ENCODE results near the gene CD79A.

CD79A gene

DNA sequence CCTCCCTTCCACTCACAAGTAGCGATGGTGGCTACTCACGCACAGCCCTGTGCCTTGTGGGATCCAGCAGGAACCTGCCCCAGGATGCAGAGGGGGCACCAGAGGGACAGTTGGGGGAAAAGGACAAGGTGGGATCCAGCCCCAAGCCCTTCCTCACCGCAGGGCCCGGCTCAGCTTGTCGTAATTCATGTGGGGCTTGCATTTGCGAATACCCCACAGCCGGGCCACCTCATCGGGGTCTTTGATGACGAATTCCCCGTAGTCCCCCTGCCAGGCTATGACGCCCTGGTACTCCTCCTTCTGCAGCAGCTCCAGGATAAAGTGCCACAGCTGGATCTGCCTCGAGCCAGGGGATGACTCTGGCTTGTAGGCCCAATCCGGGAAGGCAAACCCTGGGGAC is 32.6 kb downstream of the CD79A start:
- Histone ChIP-seq H2AFZ (no peak overlapping the region), H3K4me2 (ENCODE audit: low read length) (no peak overlapping the region), H3K4me1 (peaks cover 27% of the 10 kb centered on the region), H3K9ac (no peak overlapping the region), H3K36me3 (ENCODE audit: control insufficient read depth, insufficient read depth, low read length) (no peaks in the 10 kb centered on the region), H3K27ac (no peak overlapping the region), H3K27me3 (ENCODE audit: control insufficient read depth, insufficient read depth, low read length) (peaks cover 5% of the 10 kb centered on the region), H3K4me3 (ENCODE audit: low read depth, low read length) (no peak overlapping the region), H3K9me3 (ENCODE audit: control insufficient read depth, low read length) (no peaks in the 10 kb centered on the region), H3K79me2 (peaks cover 4% of the 10 kb centered on the region)
- TF ChIP-seq, protein P1, sequence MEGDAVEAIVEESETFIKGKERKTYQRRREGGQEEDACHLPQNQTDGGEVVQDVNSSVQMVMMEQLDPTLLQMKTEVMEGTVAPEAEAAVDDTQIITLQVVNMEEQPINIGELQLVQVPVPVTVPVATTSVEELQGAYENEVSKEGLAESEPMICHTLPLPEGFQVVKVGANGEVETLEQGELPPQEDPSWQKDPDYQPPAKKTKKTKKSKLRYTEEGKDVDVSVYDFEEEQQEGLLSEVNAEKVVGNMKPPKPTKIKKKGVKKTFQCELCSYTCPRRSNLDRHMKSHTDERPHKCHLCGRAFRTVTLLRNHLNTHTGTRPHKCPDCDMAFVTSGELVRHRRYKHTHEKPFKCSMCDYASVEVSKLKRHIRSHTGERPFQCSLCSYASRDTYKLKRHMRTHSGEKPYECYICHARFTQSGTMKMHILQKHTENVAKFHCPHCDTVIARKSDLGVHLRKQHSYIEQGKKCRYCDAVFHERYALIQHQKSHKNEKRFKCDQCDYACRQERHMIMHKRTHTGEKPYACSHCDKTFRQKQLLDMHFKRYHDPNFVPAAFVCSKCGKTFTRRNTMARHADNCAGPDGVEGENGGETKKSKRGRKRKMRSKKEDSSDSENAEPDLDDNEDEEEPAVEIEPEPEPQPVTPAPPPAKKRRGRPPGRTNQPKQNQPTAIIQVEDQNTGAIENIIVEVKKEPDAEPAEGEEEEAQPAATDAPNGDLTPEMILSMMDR (IDR thresholded peaks at IDR 0.05), result no peak

DNA sequence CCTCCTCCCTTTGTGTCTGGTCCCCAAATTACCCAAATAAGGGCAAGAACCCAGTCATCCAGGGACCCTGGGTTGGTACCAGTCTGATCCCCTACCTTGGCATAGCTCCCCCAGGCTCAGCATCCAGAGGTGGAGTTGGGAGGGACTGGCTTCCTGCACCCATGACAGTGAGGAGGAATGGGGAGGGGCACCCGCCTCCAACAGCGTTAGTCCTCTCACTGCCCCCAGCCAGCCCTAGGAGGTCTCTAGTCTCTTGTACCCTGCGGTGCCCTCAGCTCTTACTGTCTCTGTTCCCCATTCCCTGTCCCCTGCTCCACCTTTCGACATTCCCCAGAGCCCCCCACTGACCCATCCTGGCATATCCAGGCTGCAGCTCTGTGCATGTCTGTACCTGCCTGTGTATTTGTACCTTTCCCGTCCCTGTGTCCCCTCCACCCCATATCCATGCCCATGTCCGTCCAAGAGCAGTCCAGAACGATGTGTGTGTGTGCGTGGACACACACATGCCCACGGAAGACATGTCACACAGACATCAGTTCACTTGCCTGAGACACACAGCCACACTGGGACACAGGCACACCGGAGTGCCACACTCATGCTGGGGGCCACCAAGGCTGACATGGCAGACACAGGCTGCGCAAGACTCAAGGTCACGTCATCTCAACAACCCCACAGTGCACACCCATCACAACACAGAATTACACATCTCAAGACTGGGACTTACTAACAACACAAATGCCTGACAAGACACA is 33.3 kb downstream of the CD79A start:
- H3K4me1 ChIP-seq, result peaks cover 23% of the 10 kb centered on the region
- TF ChIP-seq, protein P1 (IDR thresholded peaks at IDR 0.05), result no peak
- no peak overlapping the region for H3K9ac ChIP-seq
- no peaks in the 10 kb centered on the region for H3K36me3 ChIP-seq (ENCODE audit: control insufficient read depth, insufficient read depth, low read length)
- H3K79me2 ChIP-seq, result peaks cover 7% of the 10 kb centered on the region
- no peak overlapping the region for H2AFZ ChIP-seq
- H3K4me2 ChIP-seq (ENCODE audit: low read length), result no peak overlapping the region
- H3K4me3 ChIP-seq (ENCODE audit: low read depth, low read length), result no peak overlapping the region
- peaks cover 5% of the 10 kb centered on the region for H3K27me3 ChIP-seq (ENCODE audit: control insufficient read depth, insufficient read depth, low read length)
- H3K27ac ChIP-seq, result no peak overlapping the region
- H3K9me3 ChIP-seq (ENCODE audit: control insufficient read depth, low read length), result no peaks in the 10 kb centered on the region

DNA sequence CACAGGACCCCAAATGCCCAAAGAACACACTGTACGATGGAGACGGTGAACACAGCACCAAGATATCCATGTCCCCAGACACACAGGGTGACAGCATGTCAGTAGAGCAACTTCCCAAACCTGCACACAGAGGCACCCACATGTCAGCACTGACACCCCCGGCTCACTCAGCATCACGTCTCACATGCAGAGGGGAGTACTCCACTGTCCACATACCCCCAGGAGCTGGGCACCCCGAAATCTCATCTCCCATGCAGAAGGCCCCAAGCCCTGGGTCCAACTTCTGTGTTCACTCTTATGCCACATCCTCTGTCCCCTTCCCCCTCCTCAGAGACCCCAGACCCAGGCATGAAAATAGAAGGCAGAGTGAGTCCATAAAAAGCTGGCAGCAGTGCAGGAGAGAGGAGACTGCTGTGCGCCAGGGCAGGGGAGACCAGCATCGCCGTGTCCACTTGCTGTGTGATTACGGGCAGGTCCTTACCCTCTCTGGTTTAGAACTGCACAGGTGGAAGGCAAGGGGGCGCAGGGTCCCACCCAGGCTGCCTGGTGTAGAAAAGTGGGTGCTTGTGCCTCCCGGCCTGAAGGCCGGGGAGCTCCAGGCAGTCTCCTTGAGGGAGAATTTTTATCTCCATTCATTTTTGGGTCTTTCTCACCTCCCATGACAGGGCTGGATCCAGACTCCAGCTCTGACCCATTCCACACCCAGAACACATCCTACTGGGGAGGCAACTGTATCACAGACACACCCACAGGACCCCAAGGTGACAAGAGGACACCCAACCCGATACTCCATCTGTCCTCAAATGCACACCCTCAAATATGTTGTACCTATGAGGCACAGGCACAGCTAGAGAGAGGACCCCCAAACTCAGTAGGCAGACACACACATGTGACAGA is 34.2 kb downstream of the CD79A start:
- H3K9me3 ChIP-seq (ENCODE audit: control insufficient read depth, low read length), result no peaks in the 10 kb centered on the region
- peaks cover 8% of the 10 kb centered on the region for H3K79me2 ChIP-seq
- no peak overlapping the region for H2AFZ ChIP-seq
- no peak overlapping the region for H3K9ac ChIP-seq
- no peak overlapping the region for H3K4me3 ChIP-seq (ENCODE audit: low read depth, low read length)
- no peak overlapping the region for H3K4me2 ChIP-seq (ENCODE audit: low read length)
- H3K27ac ChIP-seq, result no peak overlapping the region
- TF ChIP-seq, protein P1 (IDR thresholded peaks at IDR 0.05), result no peak
- H3K27me3 ChIP-seq (ENCODE audit: control insufficient read depth, insufficient read depth, low read length), result peaks cover 5% of the 10 kb centered on the region
- H3K36me3 ChIP-seq (ENCODE audit: control insufficient read depth, insufficient read depth, low read length), result no peaks in the 10 kb centered on the region
- H3K4me1 ChIP-seq, result peaks cover 15% of the 10 kb centered on the region

- peaks cover 5% of the 10 kb centered on the region for H3K27me3 ChIP-seq (ENCODE audit: control insufficient read depth, insufficient read depth, low read length)
- peaks cover 4% of the 10 kb centered on the region for H3K79me2 ChIP-seq
- no peaks in the 10 kb centered on the region for H3K36me3 ChIP-seq (ENCODE audit: control insufficient read depth, insufficient read depth, low read length)
- H3K9ac ChIP-seq, result no peak overlapping the region
- peaks cover 12% of the 10 kb centered on the region for H3K4me1 ChIP-seq
- H3K4me3 ChIP-seq (ENCODE audit: low read depth, low read length), result no peak overlapping the region
- H2AFZ ChIP-seq, result no peak overlapping the region
- H3K27ac ChIP-seq, result no peak overlapping the region
- TF ChIP-seq, protein P1 (IDR thresholded peaks at IDR 0.05), result no peak
- no peak overlapping the region for H3K4me2 ChIP-seq (ENCODE audit: low read length)
- H3K9me3 ChIP-seq (ENCODE audit: control insufficient read depth, low read length), result no peaks in the 10 kb centered on the region
Observed at GRCh38 chr19:41911889-41912731, 35.0 kb downstream of the CD79A start.
